T-helper 2 cell treated with Interferon-gamma antibody and Interleukin-4, amounts not matched to agents 5 μg/mL and 100 μg/mL, for 36 hours (primary cell): Measurements from ENCODE around the gene PSMD7.
A peak's percentile ranks its signal among the peaks of the same experiment; 100 is the strongest.

ENCODE experiments used
- DNase-seq: peaks from one replicate; pipeline ENCODE4 v3.0.0; 2021; ENCODE audit warnings: low spot score
- H3K27ac Mint-ChIP-seq: one replicate; pipeline ENCODE4 v1.8.0; 2021; ENCODE audit warnings: mild to moderate bottlenecking, mixed read lengths
- H3K27me3 Mint-ChIP-seq: one replicate; pipeline ENCODE4 v1.8.0; 2021; ENCODE audit warnings: low read depth, mixed read lengths
- H3K36me3 Mint-ChIP-seq: one replicate; pipeline ENCODE4 v1.8.0; 2021; ENCODE audit warnings: low read depth, mixed read lengths
- H3K4me1 Mint-ChIP-seq: one replicate; pipeline ENCODE4 v1.8.0; 2021; ENCODE audit warnings: low read depth, mixed read lengths
- H3K4me3 Mint-ChIP-seq: one replicate; pipeline ENCODE4 v1.8.0; 2022; ENCODE audit warnings: mild to moderate bottlenecking, moderate library complexity, mixed read lengths
- H3K9me3 Mint-ChIP-seq: one replicate; pipeline ENCODE4 v1.8.0; 2021; ENCODE audit warnings: mixed read lengths

The PSMD7 gene

GRCh38 chr16:74279805-74280204 lies 16.8 kb upstream of the PSMD7 start:
- Mint-ChIP-seq H3K4me1 (peaks cover 5% of the 10 kb centered on the region), H3K36me3 (no peaks in the 10 kb centered on the region), H3K9me3 (peaks cover 12% of the 10 kb centered on the region), H3K27me3 (peaks cover 7% of the 10 kb centered on the region), H3K27ac (no peak overlapping the region), H3K4me3 (no peak overlapping the region)
- DNase-seq, result no peak

- no peak overlapping the region for H3K4me3 Mint-ChIP-seq
- peaks cover 12% of the 10 kb centered on the region for H3K9me3 Mint-ChIP-seq
- no peak overlapping the region for H3K27ac Mint-ChIP-seq
- H3K4me1 Mint-ChIP-seq, result peaks cover 5% of the 10 kb centered on the region
- H3K27me3 Mint-ChIP-seq, result peaks cover 5% of the 10 kb centered on the region
- DNase-seq, result no peak
- no peaks in the 10 kb centered on the region for H3K36me3 Mint-ChIP-seq
These were observed 16.2 kb upstream of the PSMD7 start for GRCh38 chr16:74280448-74280847.

- peaks cover 5% of the 10 kb centered on the region for H3K27me3 Mint-ChIP-seq
- H3K9me3 Mint-ChIP-seq, result peaks cover 12% of the 10 kb centered on the region
- H3K4me1 Mint-ChIP-seq, result peaks cover 5% of the 10 kb centered on the region
- no peak overlapping the region for H3K4me3 Mint-ChIP-seq
- no peak overlapping the region for H3K27ac Mint-ChIP-seq
- no peaks in the 10 kb centered on the region for H3K36me3 Mint-ChIP-seq
- no peak for DNase-seq
These were observed 15.3 kb upstream of the PSMD7 start for GRCh38 chr16:74281300-74281699.

- Mint-ChIP-seq H3K36me3 (no peaks in the 10 kb centered on the region), H3K4me1 (peaks cover 5% of the 10 kb centered on the region)
- DNase-seq, result no peak
These were observed 12.9 kb upstream of the PSMD7 start for GRCh38 chr16:74283716-74284115.

GRCh38 chr16:74288065-74288464 lies 8.5 kb upstream of the PSMD7 start:
- H3K36me3 Mint-ChIP-seq, result peaks cover 3% of the 10 kb centered on the region
- no peaks in the 10 kb centered on the region for H3K27me3 Mint-ChIP-seq
- DNase-seq, result no peak
- no peaks in the 10 kb centered on the region for H3K4me1 Mint-ChIP-seq
- H3K27ac Mint-ChIP-seq, result no peak overlapping the region
- H3K4me3 Mint-ChIP-seq, result no peak overlapping the region
- H3K9me3 Mint-ChIP-seq, result peaks cover 7% of the 10 kb centered on the region

More at GRCh38 chr16:74283716-74284115, 12.9 kb upstream of the PSMD7 start:
- peaks cover 12% of the 10 kb centered on the region for H3K9me3 Mint-ChIP-seq
- no peaks in the 10 kb centered on the region for H3K27me3 Mint-ChIP-seq
- no peak overlapping the region for H3K27ac Mint-ChIP-seq
- no peak overlapping the region for H3K4me3 Mint-ChIP-seq

- Mint-ChIP-seq H3K27me3 (no peaks in the 10 kb centered on the region), H3K27ac (no peak overlapping the region), H3K9me3 (peaks cover 7% of the 10 kb centered on the region), H3K4me1 (peaks cover 2% of the 10 kb centered on the region), H3K4me3 (no peak overlapping the region), H3K36me3 (peaks cover 6% of the 10 kb centered on the region)
- no peak for DNase-seq
These were observed 6.3 kb upstream of the PSMD7 start for GRCh38 chr16:74290356-74290755.

GRCh38 chr16:74291176-74291575 lies 5.4 kb upstream of the PSMD7 start:
- no peak for DNase-seq
- no peak overlapping the region for H3K4me3 Mint-ChIP-seq
- H3K27me3 Mint-ChIP-seq, result no peaks in the 10 kb centered on the region
- peaks cover 7% of the 10 kb centered on the region for H3K9me3 Mint-ChIP-seq
- H3K4me1 Mint-ChIP-seq, result peaks cover 8% of the 10 kb centered on the region
- no peak overlapping the region for H3K27ac Mint-ChIP-seq
- peaks cover 7% of the 10 kb centered on the region for H3K36me3 Mint-ChIP-seq

- peaks cover 9% of the 10 kb centered on the region for H3K4me1 Mint-ChIP-seq
These were observed 4.9 kb upstream of the PSMD7 start for GRCh38 chr16:74291577-74292208.

GRCh38 chr16:74296104-74296431 lies 546 bp upstream of the PSMD7 start:
- Mint-ChIP-seq H3K27me3 (no peaks in the 10 kb centered on the region), H3K27ac (peak overlapping the region; percentile 97), H3K4me1 (peaks cover 21% of the 10 kb centered on the region), H3K36me3 (peaks cover 39% of the 10 kb centered on the region), H3K4me3 (peak overlapping the region; percentile 94), H3K9me3 (peaks cover 7% of the 10 kb centered on the region)
- no peak for DNase-seq

More at GRCh38 chr16:74291577-74292208, 4.9 kb upstream of the PSMD7 start:
- no peak overlapping the region for H3K27ac Mint-ChIP-seq
- no peaks in the 10 kb centered on the region for H3K27me3 Mint-ChIP-seq
- H3K4me3 Mint-ChIP-seq, result no peak overlapping the region
- peaks cover 10% of the 10 kb centered on the region for H3K36me3 Mint-ChIP-seq
- peaks cover 7% of the 10 kb centered on the region for H3K9me3 Mint-ChIP-seq
- DNase-seq, result no peak

- Mint-ChIP-seq H3K27me3 (no peaks in the 10 kb centered on the region), H3K36me3 (peaks cover 46% of the 10 kb centered on the region), H3K27ac (peak overlapping the region; percentile 97), H3K4me1 (peaks cover 21% of the 10 kb centered on the region), H3K9me3 (peaks cover under 1% of the 10 kb centered on the region), H3K4me3 (peak overlapping the region; percentile 94)
- peak; percentile 37 for DNase-seq
These were observed 591 bp downstream of the PSMD7 start for GRCh38 chr16:74297145-74297665.

- Mint-ChIP-seq H3K4me1 (peaks cover 21% of the 10 kb centered on the region), H3K27me3 (no peaks in the 10 kb centered on the region), H3K27ac (no peak overlapping the region), H3K4me3 (peak overlapping the region; percentile 94), H3K36me3 (peaks cover 53% of the 10 kb centered on the region), H3K9me3 (no peaks in the 10 kb centered on the region)
- DNase-seq, result no peak
These were observed 1.5 kb downstream of the PSMD7 start for GRCh38 chr16:74298104-74298503.

GRCh38 chr16:74302341-74302740 lies 5.7 kb downstream of the PSMD7 start:
- peaks cover 79% of the 10 kb centered on the region for H3K36me3 Mint-ChIP-seq
- no peaks in the 10 kb centered on the region for H3K9me3 Mint-ChIP-seq
- H3K4me3 Mint-ChIP-seq, result no peak overlapping the region
- no peak overlapping the region for H3K27ac Mint-ChIP-seq
- H3K4me1 Mint-ChIP-seq, result peaks cover 12% of the 10 kb centered on the region
- DNase-seq, result no peak
- H3K27me3 Mint-ChIP-seq, result no peaks in the 10 kb centered on the region

- Mint-ChIP-seq H3K27ac (no peak overlapping the region), H3K36me3 (peaks cover 70% of the 10 kb centered on the region), H3K4me3 (no peak overlapping the region), H3K4me1 (peaks cover 5% of the 10 kb centered on the region), H3K27me3 (no peaks in the 10 kb centered on the region), H3K9me3 (no peaks in the 10 kb centered on the region)
- no peak for DNase-seq
These were observed 7.7 kb downstream of the PSMD7 start for GRCh38 chr16:74304164-74304834.

- Mint-ChIP-seq H3K36me3 (peaks cover 65% of the 10 kb centered on the region), H3K27me3 (no peaks in the 10 kb centered on the region), H3K4me1 (peaks cover 3% of the 10 kb centered on the region), H3K4me3 (no peak overlapping the region), H3K9me3 (no peaks in the 10 kb centered on the region), H3K27ac (no peak overlapping the region)
- DNase-seq, result no peak
These were observed 8.2 kb downstream of the PSMD7 start for GRCh38 chr16:74304835-74305176.
